ENCODE measurements around the gene ZNF576.
"Not testable (repeated sequence)": the region's sequence is repeated elsewhere in the genome, so short reads cannot be mapped to it uniquely, and the experiment has no call there.

- not testable (repeated sequence) for TF ChIP-seq CTCF (IDR thresholded peaks at IDR 0.05); ZFX (IDR thresholded peaks at IDR 0.05; ENCODE audit: borderline replicate concordance)
These were observed 39.2 kb downstream of the ZNF576 start for GRCh38 chr19:43635561-43635940.

Data from 22Rv1 (cell line).